Muscle layer of colon (tissue), 2 donors: ENCODE measurements around the gene BOC.
A peak's percentile ranks its signal among the peaks of the same experiment; 100 is the strongest.

Source experiments
- H3K27ac ChIP-seq: one replicate; pipeline ENCODE4 v1.7.0; 2013; ENCODE audit warnings: low read depth, mild to moderate bottlenecking, low read length, moderate library complexity
- H3K27me3 ChIP-seq, 2 donors: one replicate each; pipeline ENCODE4 v1.7.0; 2013; ENCODE audit warnings: low read length in 2 of 2, mild to moderate bottlenecking in 2 of 2; ENCODE audit not compliant: insufficient read depth in 2 of 2, control insufficient read depth in 1 of 2
- H3K36me3 ChIP-seq: one replicate; pipeline ENCODE4 v1.7.0; 2013; ENCODE audit warnings: mild to moderate bottlenecking, low read length; ENCODE audit not compliant: insufficient read depth
- H3K4me1 ChIP-seq: one replicate; pipeline ENCODE4 v1.7.0; 2013; ENCODE audit warnings: mild to moderate bottlenecking, low read length; ENCODE audit not compliant: insufficient read depth
- H3K4me3 ChIP-seq, 2 donors: one replicate each; pipeline ENCODE4 v1.7.0; 2013; ENCODE audit warnings: low read length in 2 of 2, low read depth in 1 of 2, mild to moderate bottlenecking in 1 of 2, moderate library complexity in 1 of 2
- H3K9ac ChIP-seq: one replicate; pipeline ENCODE4 v1.7.0; 2013; ENCODE audit warnings: low read length
- H3K9me3 ChIP-seq: one replicate; pipeline ENCODE4 v1.7.0; 2013; ENCODE audit warnings: mild to moderate bottlenecking, low read length
- donor health status: abdominal sarcoma.
- donor health status: Adenocarcinoma of cecum.

BOC gene

DNA sequence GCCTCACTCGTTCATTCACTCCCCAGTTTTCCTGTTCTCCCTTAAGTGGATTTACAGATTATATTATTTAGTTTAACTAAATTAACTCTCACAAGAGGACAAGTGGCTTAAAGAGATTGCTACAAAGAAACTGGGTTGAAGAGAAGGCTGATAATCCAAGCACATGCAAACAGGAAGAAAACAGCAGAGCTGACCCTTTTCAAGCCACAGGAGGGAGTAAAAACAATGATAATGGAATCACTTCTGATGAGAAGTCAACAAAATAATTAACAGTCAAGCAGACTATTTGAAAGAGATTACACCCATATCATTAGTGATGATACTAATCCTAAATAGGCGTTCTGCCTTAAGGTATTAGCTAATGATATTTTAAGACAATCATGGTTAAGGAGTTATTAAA is 31.7 kb downstream of the BOC start:
- Histone ChIP-seq H3K4me1 (peaks cover 70% of the 10 kb centered on the region), H3K27ac (no peak overlapping the region), H3K36me3 (peaks cover under 1% of the 10 kb centered on the region)

DNA sequence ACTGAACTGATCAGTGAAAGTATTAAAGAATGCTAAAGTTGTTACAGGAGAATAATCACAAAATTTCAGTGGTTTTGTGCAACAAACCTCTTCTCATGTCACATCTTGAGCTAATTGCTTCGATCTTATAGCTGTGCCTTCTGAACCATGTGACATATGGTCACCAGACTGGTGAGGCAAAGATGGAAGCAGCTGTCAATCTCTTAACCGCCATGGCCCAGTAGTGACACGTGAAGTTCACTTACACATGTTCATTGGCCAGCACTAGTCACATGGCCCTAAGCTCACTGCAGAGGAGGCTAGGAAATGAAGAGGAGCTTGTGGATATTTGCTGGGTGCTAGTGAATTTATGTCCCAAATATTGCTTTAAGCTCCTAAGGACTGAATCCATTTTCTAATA is 32.5 kb downstream of the BOC start:
- H3K4me1 ChIP-seq: peaks cover 74% of the 10 kb centered on the region
- H3K27me3 ChIP-seq: no peaks in the 10 kb centered on the region
- no peak overlapping the region for H3K9ac ChIP-seq
- peaks cover 4% of the 10 kb centered on the region for H3K36me3 ChIP-seq
- H3K9me3 ChIP-seq: no peaks in the 10 kb centered on the region
- H3K27ac ChIP-seq: no peak overlapping the region
- H3K4me3 ChIP-seq: no peak overlapping the region

More for the DNA sequence above, 31.7 kb downstream of the BOC start:
- Histone ChIP-seq H3K9me3 (no peaks in the 10 kb centered on the region), H3K27me3 (no peaks in the 10 kb centered on the region), H3K4me3 (no peak overlapping the region), H3K9ac (no peak overlapping the region)

DNA sequence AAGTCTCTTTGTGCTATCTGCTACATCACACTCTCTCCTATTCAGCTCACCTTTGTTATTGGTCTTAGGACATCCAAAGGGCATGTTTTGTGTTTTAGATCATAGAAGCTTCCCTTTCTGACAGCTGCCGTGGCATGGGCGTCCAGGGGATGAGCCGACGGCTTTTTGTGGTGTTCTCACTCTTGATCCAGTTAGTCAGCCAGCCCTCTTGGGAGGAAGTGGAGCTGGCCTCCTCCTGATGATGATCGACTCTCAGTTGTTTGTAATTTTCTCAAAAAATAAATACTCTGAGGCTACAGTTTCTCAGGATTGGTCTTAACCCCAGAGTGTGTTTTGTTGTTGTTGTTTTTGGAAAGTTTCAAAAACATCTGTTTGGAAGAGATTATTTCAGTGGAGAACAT is 34.4 kb downstream of the BOC start:
- no peaks in the 10 kb centered on the region for H3K9me3 ChIP-seq
- no peak overlapping the region for H3K9ac ChIP-seq
- no peak overlapping the region for H3K4me3 ChIP-seq
- H3K27ac ChIP-seq: peak overlapping the region; percentile 60
- peaks cover 64% of the 10 kb centered on the region for H3K4me1 ChIP-seq
- no peaks in the 10 kb centered on the region for H3K27me3 ChIP-seq
- peaks cover 20% of the 10 kb centered on the region for H3K36me3 ChIP-seq

DNA sequence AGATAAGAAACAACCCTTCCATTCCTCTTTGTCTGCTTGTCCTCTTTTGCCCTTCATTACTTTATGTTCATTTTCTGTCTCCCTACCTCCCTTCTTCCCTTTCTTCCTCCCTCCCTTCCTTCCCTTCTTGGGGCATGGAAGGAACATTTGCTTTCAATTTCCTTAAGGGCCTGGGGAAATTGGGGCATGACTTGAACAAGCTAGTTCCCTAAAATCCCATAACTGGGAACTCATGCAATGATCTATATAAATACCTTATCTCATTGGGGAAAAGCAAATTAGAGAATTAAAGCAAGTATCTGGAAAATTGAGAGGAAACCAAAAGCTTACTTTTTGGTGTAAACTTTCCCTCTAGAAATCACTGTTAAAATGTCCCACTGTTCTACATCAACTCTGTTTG is 35.7 kb downstream of the BOC start:
- H3K27ac ChIP-seq: peak overlapping the region; percentile 85
- H3K4me1 ChIP-seq: peaks cover 55% of the 10 kb centered on the region

DNA sequence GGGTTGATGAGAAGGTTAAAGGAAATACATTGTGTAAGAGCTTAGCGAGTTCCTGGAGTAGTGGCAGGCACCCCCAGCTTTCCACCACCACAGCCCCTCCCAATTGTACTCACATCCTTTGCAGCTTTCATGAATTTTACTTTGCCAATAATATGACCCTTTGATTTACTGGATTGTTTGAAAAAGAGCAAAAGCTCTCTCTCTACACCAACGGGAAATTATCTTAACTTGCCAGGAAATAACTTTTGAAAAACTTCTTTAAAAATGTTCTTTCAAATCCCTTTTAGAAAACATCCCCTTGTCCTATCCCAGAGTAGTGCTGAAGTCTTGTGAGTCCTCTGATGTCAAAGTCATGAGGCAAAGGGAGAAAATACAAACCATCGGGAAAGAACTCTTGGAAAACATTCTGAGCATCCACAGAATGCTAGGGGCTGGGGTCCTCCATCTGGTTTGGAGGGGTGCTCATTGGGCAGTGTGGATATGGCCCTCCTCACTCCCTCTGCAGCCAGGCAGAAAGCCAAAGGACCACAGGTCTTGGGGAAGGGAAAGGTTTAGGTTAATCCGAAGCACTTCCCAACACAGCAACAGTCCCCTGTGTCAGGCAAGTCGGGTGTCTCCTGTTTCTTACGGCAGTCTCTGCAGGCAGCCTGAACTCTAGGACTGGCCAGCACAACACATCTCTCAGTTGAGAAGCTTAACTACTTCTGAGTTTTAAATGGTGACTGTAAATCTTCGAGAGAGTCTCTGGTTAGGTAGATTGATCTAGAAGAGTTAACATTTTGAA is 36.5 kb downstream of the BOC start:
- Histone ChIP-seq H3K9ac (peak overlapping the region; percentile 21), H3K27ac (peak overlapping the region; percentile 85)

More for the DNA sequence above, 35.7 kb downstream of the BOC start:
- Histone ChIP-seq H3K9ac (peak overlapping the region; percentile 32), H3K4me3 (no peak overlapping the region), H3K9me3 (no peaks in the 10 kb centered on the region), H3K27me3 (no peaks in the 10 kb centered on the region), H3K36me3 (peaks cover 33% of the 10 kb centered on the region)

DNA sequence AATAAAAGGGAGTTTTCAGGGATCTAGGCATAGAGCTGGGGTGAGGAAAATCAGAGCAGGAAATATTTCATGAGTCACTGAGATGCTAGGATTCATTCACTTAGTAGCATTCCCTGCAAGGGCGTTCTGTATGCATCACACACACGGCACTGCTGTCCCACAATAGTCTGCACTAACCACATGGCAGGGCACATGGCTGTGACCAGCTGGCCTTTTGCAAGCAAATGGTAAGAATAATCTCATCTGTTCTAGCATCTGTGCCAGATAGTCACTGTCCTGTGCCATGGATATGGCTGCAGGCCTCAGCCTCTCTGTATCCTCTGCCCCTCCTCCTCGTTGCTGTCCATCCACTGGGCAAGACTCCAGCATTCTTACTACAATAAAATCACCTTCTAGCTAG is 37.8 kb downstream of the BOC start:
- peak overlapping the region; percentile 75 for H3K27ac ChIP-seq
- H3K4me1 ChIP-seq: peaks cover 66% of the 10 kb centered on the region

More for the DNA sequence above, 36.5 kb downstream of the BOC start:
- Histone ChIP-seq H3K4me1 (peaks cover 55% of the 10 kb centered on the region), H3K4me3 (no peak overlapping the region), H3K9me3 (no peaks in the 10 kb centered on the region), H3K36me3 (peaks cover 39% of the 10 kb centered on the region), H3K27me3 (no peaks in the 10 kb centered on the region)

DNA sequence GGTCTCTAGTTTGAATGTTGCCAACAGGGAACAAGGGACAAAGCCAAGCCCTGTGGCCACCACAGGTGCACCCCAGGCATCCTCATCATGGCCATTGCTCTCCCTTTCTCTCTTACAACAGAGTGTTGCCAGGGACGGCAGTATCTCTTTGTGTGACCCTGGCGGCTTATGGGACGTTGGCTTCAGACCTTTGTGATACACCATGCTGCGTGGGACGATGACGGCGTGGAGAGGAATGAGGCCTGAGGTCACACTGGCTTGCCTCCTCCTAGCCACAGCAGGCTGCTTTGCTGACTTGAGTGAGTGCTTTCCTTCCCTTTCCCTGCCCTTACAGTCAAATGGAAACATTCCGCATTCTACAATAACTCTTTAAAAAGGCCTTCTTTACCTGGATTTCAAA is 38.2 kb downstream of the BOC start:
- no peaks in the 10 kb centered on the region for H3K9me3 ChIP-seq
- H3K36me3 ChIP-seq: peaks cover 39% of the 10 kb centered on the region
- no peak overlapping the region for H3K9ac ChIP-seq
- peak overlapping the region; percentile 35 for H3K27ac ChIP-seq
- peaks cover 71% of the 10 kb centered on the region for H3K4me1 ChIP-seq
- H3K4me3 ChIP-seq: no peak overlapping the region
- H3K27me3 ChIP-seq: no peaks in the 10 kb centered on the region

More for the DNA sequence above, 37.8 kb downstream of the BOC start:
- Histone ChIP-seq H3K36me3 (peaks cover 39% of the 10 kb centered on the region), H3K9me3 (no peaks in the 10 kb centered on the region), H3K9ac (peak overlapping the region; percentile 21), H3K4me3 (no peak overlapping the region), H3K27me3 (no peaks in the 10 kb centered on the region)

DNA sequence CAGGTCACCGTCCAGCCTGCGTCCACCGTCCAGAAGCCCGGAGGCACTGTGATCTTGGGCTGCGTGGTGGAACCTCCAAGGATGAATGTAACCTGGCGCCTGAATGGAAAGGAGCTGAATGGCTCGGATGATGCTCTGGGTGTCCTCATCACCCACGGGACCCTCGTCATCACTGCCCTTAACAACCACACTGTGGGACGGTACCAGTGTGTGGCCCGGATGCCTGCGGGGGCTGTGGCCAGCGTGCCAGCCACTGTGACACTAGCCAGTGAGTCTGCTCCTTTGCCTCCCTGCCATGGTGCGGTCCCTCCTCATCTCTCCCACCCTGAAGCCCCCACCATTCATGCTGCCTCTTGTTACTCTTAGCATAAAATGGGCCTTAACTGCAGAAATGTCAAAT is 39.2 kb downstream of the BOC start:
- Histone ChIP-seq H3K36me3 (peaks cover 44% of the 10 kb centered on the region), H3K27ac (peak overlapping the region; percentile 7), H3K27me3 (no peaks in the 10 kb centered on the region), H3K9ac (no peak overlapping the region), H3K4me1 (peaks cover 73% of the 10 kb centered on the region), H3K9me3 (no peaks in the 10 kb centered on the region), H3K4me3 (no peak overlapping the region)

DNA sequence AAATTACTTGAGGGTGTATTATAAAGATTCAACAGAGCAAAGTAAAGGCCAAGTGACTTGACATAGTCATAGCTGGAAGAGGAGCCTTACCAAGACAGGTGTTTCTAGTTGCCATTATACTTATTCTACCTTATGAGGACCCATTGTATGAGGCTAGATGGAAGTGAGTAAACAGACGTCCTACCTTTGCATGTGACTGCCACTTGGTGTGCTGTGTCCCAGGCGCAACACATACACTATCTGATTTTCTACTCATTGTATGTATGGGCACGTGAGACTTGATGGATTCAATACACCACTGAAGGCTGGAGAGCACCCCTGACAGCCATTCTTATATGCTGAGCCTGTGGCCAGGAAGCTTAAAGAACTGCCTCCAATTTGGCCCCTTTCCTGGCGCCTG is 40.5 kb downstream of the BOC start:
- peaks cover 61% of the 10 kb centered on the region for H3K4me1 ChIP-seq
- H3K27ac ChIP-seq: no peak overlapping the region
- no peaks in the 10 kb centered on the region for H3K9me3 ChIP-seq
- peaks cover 53% of the 10 kb centered on the region for H3K36me3 ChIP-seq
- no peaks in the 10 kb centered on the region for H3K27me3 ChIP-seq
- H3K4me3 ChIP-seq: no peak overlapping the region
- H3K9ac ChIP-seq: no peak overlapping the region

DNA sequence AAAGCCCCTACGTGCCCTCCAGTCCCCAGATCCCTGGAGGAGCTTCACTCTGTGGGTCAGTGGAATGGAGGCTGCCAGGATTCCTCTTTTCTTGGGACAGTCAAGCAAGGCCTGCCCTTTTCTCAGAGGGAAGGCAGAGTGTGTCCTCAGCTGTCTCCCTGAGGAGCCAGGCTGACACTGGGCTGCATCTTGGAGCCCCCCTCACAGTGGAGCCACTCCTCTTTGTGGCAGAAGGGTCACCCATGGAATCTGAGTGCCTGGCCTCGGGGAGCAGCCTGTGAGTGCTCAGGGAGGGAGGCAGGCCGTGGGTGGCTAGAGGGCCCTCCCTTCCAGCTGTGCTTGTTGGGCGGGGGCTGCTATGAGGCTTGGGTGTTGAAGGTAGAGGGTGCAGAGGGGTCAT is 41.2 kb downstream of the BOC start:
- Histone ChIP-seq H3K4me1 (peaks cover 54% of the 10 kb centered on the region), H3K36me3 (peaks cover 59% of the 10 kb centered on the region), H3K27me3 (no peaks in the 10 kb centered on the region), H3K9ac (no peak overlapping the region), H3K9me3 (no peaks in the 10 kb centered on the region), H3K4me3 (no peak overlapping the region), H3K27ac (peak overlapping the region; percentile 9)

DNA sequence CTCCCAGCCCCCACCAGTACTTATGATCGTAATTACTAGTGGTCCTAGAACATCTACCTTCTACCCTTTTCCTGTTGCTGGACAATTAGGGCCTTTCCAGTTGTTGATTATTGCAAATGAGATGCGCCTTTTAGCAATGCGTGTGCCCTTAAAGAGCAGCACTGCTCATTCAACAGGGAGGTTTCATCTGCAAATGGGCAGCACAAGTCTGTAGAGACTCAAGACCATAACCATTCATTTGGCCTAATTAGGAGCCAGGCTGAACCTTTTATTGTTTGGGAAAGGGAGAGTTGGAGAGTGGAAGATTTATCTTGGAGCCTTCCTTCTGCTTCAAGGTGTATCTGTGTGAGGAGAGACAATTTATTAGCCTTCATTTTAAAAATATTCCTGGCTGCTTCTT is 42.3 kb downstream of the BOC start:
- peaks cover 56% of the 10 kb centered on the region for H3K36me3 ChIP-seq
- H3K4me1 ChIP-seq: peaks cover 53% of the 10 kb centered on the region
- H3K4me3 ChIP-seq: no peak overlapping the region
- H3K9ac ChIP-seq: no peak overlapping the region
- H3K27ac ChIP-seq: peak overlapping the region; percentile 78
- H3K9me3 ChIP-seq: no peaks in the 10 kb centered on the region
- H3K27me3 ChIP-seq: no peaks in the 10 kb centered on the region
